ENCODE data around the gene SCN2B.

Gene SCN2B

GRCh38 chr11:118175031-118175992, 1.1 kb downstream of the SCN2B start:
- DNase-seq (ENCODE audit: low read depth), result no peak

- DNase-seq (ENCODE audit: low read depth), result no peak
These were observed 2.4 kb downstream of the SCN2B start for GRCh38 chr11:118174006-118174567.

DNA sequence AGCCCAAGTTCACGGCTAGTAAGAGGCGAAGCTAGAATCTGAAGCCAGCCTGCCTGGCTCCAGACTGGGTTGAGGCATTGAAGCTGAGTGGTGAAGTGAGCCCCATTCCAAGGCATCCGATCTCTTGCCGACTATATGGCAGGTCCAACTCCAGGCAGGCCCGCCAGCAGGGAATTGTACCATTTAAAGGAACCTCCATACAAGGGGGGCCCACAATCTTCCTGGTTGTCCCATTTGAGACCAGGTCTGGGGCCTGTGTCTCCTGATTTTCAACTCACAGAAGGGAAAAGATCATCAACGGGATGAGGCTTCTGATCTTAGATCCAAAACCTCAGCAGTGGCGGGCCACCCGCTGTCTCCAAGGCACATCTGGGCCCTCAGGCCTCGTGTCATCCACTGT, 4.1 kb downstream of the SCN2B start:
- DNase-seq (ENCODE audit: low read depth), result no peak

DNA sequence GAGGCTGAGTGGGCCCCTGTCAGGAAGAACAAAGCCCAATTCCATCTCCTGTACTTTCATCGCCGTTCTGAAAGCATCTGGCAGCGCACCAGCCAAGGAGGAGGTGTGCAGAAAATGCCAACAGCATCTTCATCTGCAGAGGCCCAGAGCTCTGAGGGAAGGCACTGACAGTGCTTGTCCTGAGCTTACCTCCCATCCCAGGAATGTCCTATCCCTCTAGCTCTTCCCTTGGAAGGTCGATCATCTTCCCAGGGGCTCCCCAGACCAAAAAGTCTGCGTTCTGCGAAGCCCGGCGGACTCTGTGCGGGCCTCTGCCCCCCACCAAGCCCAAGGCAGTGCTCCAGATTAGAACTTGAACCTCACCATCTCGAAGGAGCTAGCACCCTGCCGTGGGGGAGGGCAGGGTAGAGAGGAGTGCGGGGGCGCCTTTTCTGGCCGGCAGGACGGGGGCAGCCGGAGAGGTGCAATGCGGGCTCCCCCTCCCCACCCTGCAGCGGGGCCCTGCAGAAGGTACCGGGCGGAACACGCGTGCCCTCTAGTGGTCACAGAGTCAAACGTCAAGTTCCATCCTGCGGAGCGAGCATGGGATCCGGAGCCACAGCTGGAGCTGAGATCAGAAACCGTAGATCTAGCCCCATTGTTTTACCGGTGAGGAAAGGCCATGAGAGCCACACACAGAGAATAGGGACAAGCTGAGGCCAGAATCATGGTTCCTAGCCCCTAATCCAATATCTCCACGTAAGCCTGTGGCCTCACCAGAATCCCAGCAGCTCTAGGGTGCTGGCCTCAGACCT, 5.0 kb downstream of the SCN2B start:
- peak; percentile 63 for DNase-seq (ENCODE audit: low read depth)

GRCh38 chr11:118170882-118171268, 5.6 kb downstream of the SCN2B start:
- no peak for DNase-seq (ENCODE audit: low read depth)

- DNase-seq (ENCODE audit: low read depth), result no peak
These were observed 6.2 kb downstream of the SCN2B start for GRCh38 chr11:118170231-118170630.

DNA sequence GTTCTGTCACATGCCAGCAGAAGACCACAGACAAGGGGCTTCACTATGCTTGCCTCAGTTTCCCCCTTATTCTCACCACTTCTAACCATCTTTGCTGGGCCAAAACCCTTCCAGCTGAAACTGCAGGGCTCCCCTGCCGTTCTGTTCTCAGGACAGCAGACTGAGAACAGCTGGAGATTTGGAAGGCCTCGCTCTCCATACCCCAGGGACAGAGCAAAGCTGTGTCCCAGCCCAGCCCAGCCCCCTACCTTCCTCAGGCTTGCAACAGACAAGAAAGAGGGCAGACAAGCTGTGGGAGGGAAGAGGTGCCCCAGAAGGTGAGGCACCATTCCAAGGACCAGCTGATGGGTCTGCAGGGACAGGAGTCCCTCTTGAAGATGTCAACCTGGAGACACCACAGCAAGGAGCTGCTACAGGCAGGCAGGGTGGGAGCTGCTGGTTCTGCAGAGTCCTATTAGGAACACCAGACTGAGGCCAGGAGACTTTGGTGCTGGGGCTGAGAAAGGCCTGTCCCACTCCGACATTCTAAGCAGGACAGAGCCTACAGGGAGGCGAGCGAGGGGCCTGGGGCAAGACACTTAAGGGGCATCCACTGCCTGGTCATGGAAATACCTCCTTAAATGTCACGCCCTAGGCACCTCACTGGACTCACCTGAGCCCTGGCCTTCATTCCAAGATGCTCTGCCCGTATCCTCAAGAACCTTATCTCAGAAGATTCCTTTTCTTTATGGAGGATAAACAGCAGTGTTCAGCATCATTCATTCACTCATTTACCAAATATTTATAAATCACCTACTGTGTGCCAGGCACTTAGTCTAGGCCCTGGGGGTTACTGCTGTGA, 6.9 kb downstream of the SCN2B start:
- DNase-seq (ENCODE audit: low read depth), result no peak

DNA sequence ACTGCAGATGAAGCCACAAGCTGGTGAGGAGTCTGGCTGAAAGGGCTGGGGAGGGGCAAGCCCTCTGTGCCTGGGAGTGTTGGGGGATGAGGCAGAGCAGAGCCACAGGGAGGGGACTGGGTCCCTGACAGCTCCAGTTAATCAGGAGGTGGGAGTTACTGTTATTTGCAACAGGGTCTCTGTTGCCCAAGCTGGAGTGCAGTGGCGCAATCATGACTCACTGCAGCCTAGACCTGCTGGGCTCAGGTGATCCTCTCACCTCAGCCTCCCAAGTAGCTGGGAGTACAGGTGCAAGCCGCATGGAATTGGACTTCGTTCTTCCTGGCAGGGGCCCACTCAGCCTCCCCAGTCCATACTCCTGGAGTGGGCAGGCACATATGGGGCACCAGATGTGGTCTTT, 7.7 kb downstream of the SCN2B start:
- DNase-seq (ENCODE audit: low read depth), result no peak

- no peak for DNase-seq (ENCODE audit: low read depth)
These were observed 8.1 kb downstream of the SCN2B start for GRCh38 chr11:118168316-118168715.

- DNase-seq (ENCODE audit: low read depth), result no peak
These were observed 8.5 kb downstream of the SCN2B start for GRCh38 chr11:118167906-118168305.

- no peak for DNase-seq (ENCODE audit: low read depth)
These were observed 9.2 kb downstream of the SCN2B start for GRCh38 chr11:118167253-118167652.

GRCh38 chr11:118166641-118167040, 9.8 kb downstream of the SCN2B start:
- DNase-seq (ENCODE audit: low read depth), result no peak

DNA sequence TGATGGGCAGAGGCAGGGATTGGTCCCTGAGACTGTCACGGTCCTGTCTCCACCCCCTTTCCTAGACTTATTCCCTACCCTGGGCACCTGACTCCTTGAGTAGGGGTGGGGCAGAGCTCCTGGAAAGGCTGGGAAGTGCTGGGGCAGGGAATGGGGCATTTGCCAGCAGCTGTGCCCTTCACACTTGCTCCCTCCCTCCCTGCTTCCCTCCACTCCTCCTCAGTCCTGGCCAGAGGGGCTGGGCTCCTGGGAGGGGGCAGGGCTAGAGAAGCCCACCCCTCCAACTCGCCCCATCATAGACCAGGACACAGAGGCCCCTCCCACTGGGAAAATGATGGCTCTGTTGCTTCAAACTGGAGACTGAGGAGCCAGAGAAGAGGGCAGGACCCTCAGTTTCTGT, 11.6 kb downstream of the SCN2B start:
- DNase-seq (ENCODE audit: low read depth), result no peak

- DNase-seq (ENCODE audit: low read depth), result no peak
These were observed 12.9 kb downstream of the SCN2B start for GRCh38 chr11:118163494-118163893.

GRCh38 chr11:118162846-118163245, 13.6 kb downstream of the SCN2B start:
- no peak for DNase-seq (ENCODE audit: low read depth)

DNA sequence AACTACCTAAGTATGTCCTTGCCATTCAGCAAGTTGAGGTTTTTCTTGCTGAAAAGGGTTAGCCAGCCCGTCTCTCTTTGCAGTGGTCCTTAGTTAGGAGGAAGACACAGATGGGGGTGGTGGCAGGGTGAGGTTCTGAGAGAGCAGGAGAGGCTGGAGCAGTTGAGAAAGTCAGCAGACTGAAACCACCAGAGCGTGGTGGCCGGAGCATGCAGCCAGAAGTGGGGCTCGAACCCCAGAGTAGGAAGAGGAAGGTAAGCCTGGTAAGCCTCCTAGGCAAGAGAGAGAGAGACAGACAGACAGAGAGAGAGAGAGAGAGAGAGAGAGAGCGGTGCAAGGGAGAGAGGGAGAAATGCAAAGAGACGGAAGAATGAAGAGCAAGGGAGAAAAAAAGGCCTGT, 14.7 kb downstream of the SCN2B start:
- DNase-seq (ENCODE audit: low read depth), result no peak

- no peak for DNase-seq (ENCODE audit: low read depth)
These were observed 19.1 kb downstream of the SCN2B start for GRCh38 chr11:118157186-118157895.

DNA sequence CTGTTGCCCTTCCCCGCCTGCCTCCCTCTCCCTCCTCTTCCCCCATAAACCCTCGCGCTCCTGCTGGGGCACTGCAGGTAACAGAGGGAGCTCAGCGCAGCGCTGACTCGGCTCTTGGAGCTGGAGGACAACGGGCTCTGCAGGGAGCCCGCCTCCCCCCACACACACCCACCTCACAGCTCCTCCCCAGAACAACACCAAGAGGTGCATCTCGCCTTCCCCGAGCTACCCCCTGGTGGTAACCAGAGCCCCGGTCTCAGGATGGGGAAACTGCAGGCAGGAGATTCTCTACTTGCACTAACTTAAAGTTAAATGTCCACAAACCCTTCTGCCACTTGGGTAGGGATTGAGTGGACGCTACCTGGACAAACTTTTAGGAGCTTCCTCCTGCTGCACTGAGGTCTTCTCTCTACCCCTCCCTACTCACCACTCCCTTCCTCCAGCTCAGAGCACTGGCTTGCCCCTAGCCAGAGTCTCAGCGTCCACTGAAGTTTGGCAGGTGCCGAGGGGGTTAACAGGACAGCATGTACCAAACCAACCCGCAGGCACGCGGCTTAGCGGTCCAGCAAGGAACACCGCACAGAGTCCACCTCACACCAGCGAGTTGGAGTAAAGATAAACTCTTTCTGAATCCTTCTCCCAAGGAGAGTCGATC, 19.8 kb downstream of the SCN2B start:
- DNase-seq (ENCODE audit: low read depth), result no peak

DNA sequence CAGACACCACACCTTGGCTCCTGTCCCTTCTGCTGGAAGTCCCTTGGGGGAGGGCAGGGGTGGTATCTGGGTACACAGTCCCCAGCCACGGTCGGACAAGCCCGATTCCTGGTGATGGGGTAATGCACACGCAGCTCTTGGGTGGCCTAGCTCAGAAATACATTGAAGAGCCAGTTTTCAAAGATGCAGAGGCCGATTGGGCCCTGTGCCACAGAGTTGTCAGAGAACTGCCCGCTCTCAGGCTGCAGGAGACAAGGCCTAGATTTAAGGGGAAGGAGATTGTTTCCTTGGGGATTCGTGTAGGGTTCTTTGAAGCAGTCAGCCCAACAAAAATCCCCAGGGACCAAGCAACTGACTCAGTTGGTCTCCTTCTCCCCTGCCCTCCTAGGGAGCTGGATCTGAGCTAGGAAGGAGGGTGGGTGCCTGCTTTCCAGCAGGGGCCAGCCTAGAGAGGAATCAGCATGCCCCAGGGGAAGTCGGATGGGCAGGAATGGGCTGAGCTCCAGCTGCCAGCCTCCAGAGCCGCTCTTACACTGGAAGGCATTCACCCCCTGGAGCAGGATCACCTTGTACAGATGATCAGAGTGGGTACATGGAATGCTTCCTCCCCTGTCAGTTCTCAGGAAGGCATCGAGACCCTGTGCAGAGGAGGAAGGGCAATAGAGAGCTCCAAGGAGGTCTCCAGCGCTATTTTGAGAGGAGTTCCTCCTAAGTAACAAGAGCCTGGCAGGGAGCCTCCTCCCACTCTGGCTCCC, 20.5 kb downstream of the SCN2B start:
- DNase-seq (ENCODE audit: low read depth), result no peak

DNA sequence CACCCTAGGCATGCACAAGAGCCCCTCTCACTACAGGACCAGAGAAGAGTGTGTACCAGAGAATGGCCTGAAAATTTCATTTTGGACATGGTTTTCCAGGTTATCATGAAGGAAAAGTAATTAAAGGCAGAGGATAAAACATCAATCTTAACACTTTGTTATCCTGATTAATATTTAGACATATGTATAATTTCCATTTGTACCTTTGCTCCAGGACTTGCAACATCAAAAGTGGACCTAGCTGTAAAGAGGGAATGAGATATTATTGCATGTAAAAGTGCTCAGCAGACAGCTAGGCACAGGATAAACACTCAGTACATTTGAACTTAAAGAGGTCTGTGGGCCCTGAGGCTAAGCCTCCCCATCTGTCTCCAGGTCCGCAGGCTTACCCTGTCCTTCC, 21.8 kb downstream of the SCN2B start:
- no peak for DNase-seq (ENCODE audit: low read depth)

Measured in T follicular helper cell (primary cell).